WTC11 (cell line): Measurements from ENCODE around the gene LCP1. TPM values are rescaled to one million over a fixed set of nuclear protein-coding genes. Genes with fewer than 3 reads are reported as not detected.

Experiments
- ATAC-seq: fragments of 200-7000 bp; cut with Tn5 transposase; 2 replicates; pipeline ENCODE4 v1.10.0; 2021; ENCODE audit warnings: mild to moderate bottlenecking, moderate library complexity
- CTCF ChIA-PET: fragments of 300-600 bp; sonication (Branson Sonifier 250); formaldehyde crosslinking; loops from one replicate; lab custom pipeline; 2021; ENCODE audit warnings: antibody characterized with exemption; lab: Charles Lee
- POLR2A ChIA-PET: fragments of 350-600 bp; sonication (Branson Sonifier 250); formaldehyde crosslinking; loops from one replicate; lab custom pipeline; 2021; ENCODE audit warnings: antibody characterized with exemption; lab: Charles Lee
- DNase-seq: peaks from one replicate; pipeline ENCODE4 v3.0.0; 2021; ENCODE audit warnings: low spot score
- H3K27ac Mint-ChIP-seq: 2 replicates; pipeline ENCODE4 v1.8.0; 2021; ENCODE audit warnings: mixed read lengths
- H3K27me3 Mint-ChIP-seq: 2 replicates; pipeline ENCODE4 v1.8.0; 2021; ENCODE audit warnings: low read depth, mild to moderate bottlenecking, moderate library complexity, mixed read lengths
- H3K36me3 Mint-ChIP-seq: 2 replicates; pipeline ENCODE4 v1.8.0; 2021; ENCODE audit warnings: mixed read lengths
- H3K4me1 Mint-ChIP-seq: 2 replicates; pipeline ENCODE4 v1.8.0; 2022; ENCODE audit warnings: mixed read lengths
- H3K4me3 Mint-ChIP-seq: 2 replicates; pipeline ENCODE4 v1.8.0; 2021; ENCODE audit warnings: mild to moderate bottlenecking, moderate library complexity, mixed read lengths
- H3K9me3 Mint-ChIP-seq: 2 replicates; pipeline ENCODE4 v1.8.0; 2021; ENCODE audit warnings: mixed read lengths
- ARID4B ChIP-seq: sonication (generic); formaldehyde crosslinking; IDR thresholded peaks from 2 replicates; pipeline ENCODE4 v1.8.0; 2023; ENCODE audit warnings: missing genetic modification reagents, mild to moderate bottlenecking, borderline replicate concordance
- ATF6 ChIP-seq: sonication (generic); formaldehyde crosslinking; IDR thresholded peaks from 2 replicates; pipeline ENCODE4 v1.8.1; 2023; ENCODE audit warnings: mild to moderate bottlenecking, missing genetic modification reagents
- E2F1 ChIP-seq: sonication (generic); formaldehyde crosslinking; IDR thresholded peaks from 2 replicates; pipeline ENCODE4 v1.8.0; 2022; ENCODE audit warnings: mild to moderate bottlenecking, missing genetic modification reagents
- EMX1 ChIP-seq: fragments of 250-450 bp; sonication (Bioruptor Pico); IDR thresholded peaks from 2 replicates; pipeline ENCODE4 v1.8.0; 2021; ENCODE audit warnings: mild to moderate bottlenecking
- FOXJ3 ChIP-seq: sonication (generic); formaldehyde crosslinking; IDR thresholded peaks from 2 replicates; pipeline ENCODE4 v1.9.0; 2021; ENCODE audit warnings: missing genetic modification reagents, mild to moderate bottlenecking, borderline replicate concordance
- GABPB1 ChIP-seq: sonication (generic); formaldehyde crosslinking; IDR thresholded peaks from 2 replicates; pipeline ENCODE4 v1.8.1; 2023; ENCODE audit warnings: mild to moderate bottlenecking, missing genetic modification reagents
- GTF2I ChIP-seq: fragments of 250-450 bp; sonication (Bioruptor Pico); conservative IDR thresholded peaks from 2 replicates; pipeline ENCODE4 v1.4.0; 2021; ENCODE audit warnings: mild to moderate bottlenecking
- JAZF1 ChIP-seq: fragments of 250-450 bp; sonication (Bioruptor Pico); IDR thresholded peaks from 2 replicates; pipeline ENCODE4 v1.9.0; 2021; ENCODE audit warnings: moderate library complexity, mild to moderate bottlenecking, inconsistent platforms
- MLX ChIP-seq: sonication (generic); formaldehyde crosslinking; IDR thresholded peaks from 2 replicates; pipeline ENCODE4 v1.8.1; 2023; ENCODE audit warnings: mild to moderate bottlenecking, missing genetic modification reagents, moderate library complexity
- NR2C2 ChIP-seq: sonication (generic); formaldehyde crosslinking; IDR thresholded peaks from 2 replicates; pipeline ENCODE4 v1.8.0; 2022; ENCODE audit warnings: mild to moderate bottlenecking, missing genetic modification reagents
- SOX15 ChIP-seq: fragments of 250-450 bp; sonication (Bioruptor Pico); IDR thresholded peaks from 2 replicates; pipeline ENCODE4 v1.9.0; 2021; ENCODE audit warnings: mild to moderate bottlenecking
- STAT6 ChIP-seq: sonication (generic); formaldehyde crosslinking; conservative IDR thresholded peaks from 2 replicates; pipeline ENCODE4 v1.8.1; 2023; ENCODE audit warnings: mild to moderate bottlenecking, low read depth, missing genetic modification reagents, moderate library complexity
- TCF7 ChIP-seq: sonication (generic); formaldehyde crosslinking; IDR thresholded peaks from 2 replicates; pipeline ENCODE4 v1.8.0; 2022; ENCODE audit warnings: mild to moderate bottlenecking, low read depth, missing genetic modification reagents, moderate library complexity
- ZNF416 ChIP-seq: fragments of 250-450 bp; sonication (Bioruptor Pico); IDR thresholded peaks from 2 replicates; pipeline ENCODE4 v1.9.0; 2021; ENCODE audit warnings: mild to moderate bottlenecking, inconsistent platforms
- ZNF423 ChIP-seq: fragments of 250-450 bp; sonication (Bioruptor Pico); IDR thresholded peaks from 2 replicates; pipeline ENCODE4 v2.1.2; 2022; ENCODE audit warnings: mild to moderate bottlenecking, moderate library complexity
- ZNF425 ChIP-seq: fragments of 250-450 bp; sonication (Bioruptor Pico); conservative IDR thresholded peaks from 2 replicates; pipeline ENCODE4 v1.9.0; 2021; ENCODE audit warnings: mild to moderate bottlenecking
- ZNF671 ChIP-seq: fragments of 250-450 bp; sonication (Bioruptor Pico); IDR thresholded peaks from 2 replicates; pipeline ENCODE4 v1.8.0; 2021; ENCODE audit warnings: mild to moderate bottlenecking
- ZSCAN18 ChIP-seq: fragments of 250-450 bp; sonication (Bioruptor Pico); IDR thresholded peaks from 2 replicates; pipeline ENCODE4 v2.1.2; 2022; ENCODE audit warnings: mild to moderate bottlenecking, moderate library complexity
- total RNA-seq: library from RNA; stranded (reverse); gene quantifications from 3 replicates; pipeline ENCODE4 v1.2.3, GENCODE V29; 2021

Gene LCP1
- total RNA-seq, 1 experiment from 2014 or later: 3.2 TPM

- ChIA-PET POLR2A (no interaction called here), CTCF (interaction anchor here (1.2 to 3.2 kb wide), 3 partner anchors 17 to 27 kb away, joined by 3 to 16 read pairs (median 8); no protein-coding TSS in a partner anchor)
- no peak for TF ChIP-seq MLX (CRISPR knock-in tag)
- TF ChIP-seq E2F1 (CRISPR knock-in tag): no peak
- no peak for TF ChIP-seq ATF6 (CRISPR knock-in tag)
- TF ChIP-seq ZNF425 (CRISPR knock-in tag): no peak
- TF ChIP-seq SOX15: no peak
- no peak for TF ChIP-seq NR2C2 (CRISPR knock-in tag)
- TF ChIP-seq JAZF1: no peak
- H3K4me3 Mint-ChIP-seq: no peak overlapping the region
- H3K4me1 Mint-ChIP-seq: peaks cover 43% of the 10 kb centered on the region
- no peaks in the 10 kb centered on the region for H3K36me3 Mint-ChIP-seq
- ATAC-seq (no peak), DNase-seq (no peak)
- no peak overlapping the region for H3K27ac Mint-ChIP-seq
- peaks cover 15% of the 10 kb centered on the region for H3K27me3 Mint-ChIP-seq
- H3K9me3 Mint-ChIP-seq: no peaks in the 10 kb centered on the region
Measured at GRCh38 chr13:46143184-46143701, 38.7 kb downstream of the LCP1 start.

GRCh38 chr13:46142776-46143175, 39.2 kb downstream of the LCP1 start:
- H3K27ac Mint-ChIP-seq: no peak overlapping the region
- H3K36me3 Mint-ChIP-seq: no peaks in the 10 kb centered on the region
- peaks cover 15% of the 10 kb centered on the region for H3K27me3 Mint-ChIP-seq
- no peak overlapping the region for H3K4me3 Mint-ChIP-seq
- ATAC-seq (no peak), DNase-seq (no peak)
- ChIA-PET POLR2A (no interaction called here), CTCF (interaction anchor here (1.2 to 3.2 kb wide), 3 partner anchors 16 to 28 kb away, joined by 3 to 16 read pairs (median 8); no protein-coding TSS in a partner anchor)
- no peaks in the 10 kb centered on the region for H3K9me3 Mint-ChIP-seq
- peaks cover 39% of the 10 kb centered on the region for H3K4me1 Mint-ChIP-seq
- TF ChIP-seq GABPB1 (no peak), ARID4B (no peak), ZNF416 (CRISPR knock-in tag) (no peak), STAT6 (CRISPR knock-in tag) (no peak), ZNF671 (CRISPR knock-in tag) (no peak), EMX1 (CRISPR knock-in tag) (no peak), ATF6 (CRISPR knock-in tag) (no peak), GTF2I (CRISPR knock-in tag) (no peak), ZSCAN18 (CRISPR knock-in tag) (no peak), NR2C2 (CRISPR knock-in tag) (no peak), FOXJ3 (CRISPR knock-in tag) (no peak), TCF7 (CRISPR knock-in tag) (no peak), ZNF423 (CRISPR knock-in tag) (no peak)
